GM12878 (cell line): Measurements from ENCODE around the gene IGLL5. TPM values are rescaled to one million over a fixed set of nuclear protein-coding genes. Genes with fewer than 3 reads are reported as not detected.

Experiments used
- BRCA1 ChIP-seq: IDR thresholded peaks from 2 replicates; pipeline ENCODE4 v1.6.1; 2011; ENCODE audit warnings: low read depth, low read length, improper control_type of control experiment
- CHD4 ChIP-seq: fragments of 200-600 bp; sonication (generic); IDR thresholded peaks from 2 replicates; pipeline ENCODE4 v1.6.1; 2016; ENCODE audit warnings: mild to moderate bottlenecking
- ETV6 ChIP-seq, 2 experiments: fragments of 450-650 bp in 1 of 2; IDR thresholded peaks in 1 of 2; conservative IDR thresholded peaks in 1 of 2; 2 replicates each; pipeline ENCODE4 v1.6.1; 2014; ENCODE audit warnings: antibody characterized with exemption in 1 of 2, borderline replicate concordance in 1 of 2, low read depth in 1 of 2, mild to moderate bottlenecking in 1 of 2, moderate library complexity in 1 of 2
- IKZF2 ChIP-seq, 2 experiments: fragments of 450-650 bp; IDR thresholded peaks; 2 replicates each; pipeline ENCODE4 v1.6.1; 2017; ENCODE audit warnings: mild to moderate bottlenecking in 2 of 2, moderate library complexity in 2 of 2
- SREBF1 ChIP-seq: IDR thresholded peaks from 2 replicates; pipeline ENCODE4 v1.6.1; 2012; ENCODE audit warnings: mild to moderate bottlenecking, low read length
- polyA plus RNA-seq, 11 experiments: library from polyadenylated mRNA; depleted of rRNA in 4 of 11; unstranded in 6 of 11; stranded (reverse) in 5 of 11; fragments of >200 nt; fragmentation: Nextera tagmentation in 4 of 11; fragmentation: Illumina TruSeq in 1 of 11; extraction: Ambion mirVana in 4 of 11; extraction: Trizol in 1 of 11; gene quantifications; 1 replicate in 1 of 11; 2 replicates in 10 of 11; pipeline versions ENCODE4 v1.2.1 to v1.2.3, GENCODE V29; 2011 to 2016; ENCODE audit warnings: inconsistent platforms in 2 of 11, missing spikeins in 2 of 11, low read depth in 1 of 11
- total RNA-seq, 4 experiments: library from RNA; depleted of rRNA in 3 of 4; stranded (reverse); fragments of >200 nt in 3 of 4; fragmentation: Illumina TruSeq in 1 of 4; extraction: Trizol in 1 of 4; gene quantifications; 2 replicates each; pipeline versions ENCODE4 v1.2.1 to v1.2.3, GENCODE V29; 2013 to 2021
- TF ChIP-seq, protein P1 (sequence below): IDR thresholded peaks from 2 replicates; pipeline ENCODE4 v1.6.1; 2012; ENCODE audit warnings: low read length, inconsistent platforms
- TF ChIP-seq, protein P2 (sequence below): fragments of 450-650 bp; formaldehyde crosslinking; IDR thresholded peaks from 2 replicates; pipeline ENCODE4 v1.4.0; 2022; ENCODE audit warnings: mild to moderate bottlenecking, moderate library complexity
- TF ChIP-seq, protein P3 (sequence below): fragments of 450-650 bp; IDR thresholded peaks from 2 replicates; pipeline ENCODE4 v1.6.1; 2016; ENCODE audit warnings: mild to moderate bottlenecking

Gene IGLL5
- total and polyA plus RNA-seq, 10 of the 15 experiments (the other 5 are each of a cell fraction or from before 2014, with no cell fraction given) = not detected

DNA sequence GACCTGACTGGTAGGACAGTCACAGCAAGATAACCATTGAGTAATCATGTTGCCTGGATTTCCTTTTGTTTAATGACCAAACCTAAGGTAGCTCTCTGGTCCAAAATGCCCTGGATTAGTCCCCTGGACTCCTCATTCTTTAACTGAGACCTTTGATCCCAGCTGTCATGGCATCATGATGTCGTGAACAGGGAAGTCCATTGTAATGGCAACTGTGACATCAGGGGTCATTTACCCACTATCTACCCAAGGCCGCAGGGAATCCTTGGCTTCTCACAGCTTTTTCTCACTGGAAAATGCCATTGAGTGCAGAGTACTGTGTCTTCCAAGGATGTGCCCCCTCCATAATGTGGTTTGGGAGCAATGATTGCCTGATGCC lies 29.1 kb upstream of the IGLL5 start (continued):
- no peak for TF ChIP-seq SREBF1
- no peak for TF ChIP-seq BRCA1
- no peak for TF ChIP-seq IKZF2 (IDR thresholded peaks at IDR 0.05)
- TF ChIP-seq, protein P1, sequence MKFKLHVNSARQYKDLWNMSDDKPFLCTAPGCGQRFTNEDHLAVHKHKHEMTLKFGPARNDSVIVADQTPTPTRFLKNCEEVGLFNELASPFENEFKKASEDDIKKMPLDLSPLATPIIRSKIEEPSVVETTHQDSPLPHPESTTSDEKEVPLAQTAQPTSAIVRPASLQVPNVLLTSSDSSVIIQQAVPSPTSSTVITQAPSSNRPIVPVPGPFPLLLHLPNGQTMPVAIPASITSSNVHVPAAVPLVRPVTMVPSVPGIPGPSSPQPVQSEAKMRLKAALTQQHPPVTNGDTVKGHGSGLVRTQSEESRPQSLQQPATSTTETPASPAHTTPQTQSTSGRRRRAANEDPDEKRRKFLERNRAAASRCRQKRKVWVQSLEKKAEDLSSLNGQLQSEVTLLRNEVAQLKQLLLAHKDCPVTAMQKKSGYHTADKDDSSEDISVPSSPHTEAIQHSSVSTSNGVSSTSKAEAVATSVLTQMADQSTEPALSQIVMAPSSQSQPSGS = no peak
- TF ChIP-seq, protein P2, sequence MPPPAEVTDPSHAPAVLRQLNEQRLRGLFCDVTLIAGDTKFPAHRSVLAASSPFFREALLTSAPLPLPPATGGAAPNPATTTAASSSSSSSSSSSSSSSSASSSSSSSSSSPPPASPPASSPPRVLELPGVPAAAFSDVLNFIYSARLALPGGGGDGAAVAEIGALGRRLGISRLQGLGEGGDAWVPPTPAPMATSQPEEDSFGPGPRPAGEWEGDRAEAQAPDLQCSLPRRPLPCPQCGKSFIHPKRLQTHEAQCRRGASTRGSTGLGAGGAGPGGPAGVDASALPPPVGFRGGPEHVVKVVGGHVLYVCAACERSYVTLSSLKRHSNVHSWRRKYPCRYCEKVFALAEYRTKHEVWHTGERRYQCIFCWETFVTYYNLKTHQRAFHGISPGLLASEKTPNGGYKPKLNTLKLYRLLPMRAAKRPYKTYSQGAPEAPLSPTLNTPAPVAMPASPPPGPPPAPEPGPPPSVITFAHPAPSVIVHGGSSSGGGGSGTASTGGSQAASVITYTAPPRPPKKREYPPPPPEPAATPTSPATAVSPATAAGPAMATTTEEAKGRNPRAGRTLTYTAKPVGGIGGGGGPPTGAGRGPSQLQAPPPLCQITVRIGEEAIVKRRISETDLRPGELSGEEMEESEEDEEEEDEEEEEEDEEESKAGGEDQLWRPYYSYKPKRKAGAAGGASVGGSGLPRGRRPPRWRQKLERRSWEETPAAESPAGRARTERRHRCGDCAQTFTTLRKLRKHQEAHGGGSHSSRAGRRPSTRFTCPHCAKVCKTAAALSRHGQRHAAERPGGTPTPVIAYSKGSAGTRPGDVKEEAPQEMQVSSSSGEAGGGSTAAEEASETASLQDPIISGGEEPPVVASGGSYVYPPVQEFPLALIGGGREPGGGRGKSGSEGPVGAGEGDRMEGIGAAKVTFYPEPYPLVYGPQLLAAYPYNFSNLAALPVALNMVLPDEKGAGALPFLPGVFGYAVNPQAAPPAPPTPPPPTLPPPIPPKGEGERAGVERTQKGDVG = no peak
- TF ChIP-seq, protein P3, sequence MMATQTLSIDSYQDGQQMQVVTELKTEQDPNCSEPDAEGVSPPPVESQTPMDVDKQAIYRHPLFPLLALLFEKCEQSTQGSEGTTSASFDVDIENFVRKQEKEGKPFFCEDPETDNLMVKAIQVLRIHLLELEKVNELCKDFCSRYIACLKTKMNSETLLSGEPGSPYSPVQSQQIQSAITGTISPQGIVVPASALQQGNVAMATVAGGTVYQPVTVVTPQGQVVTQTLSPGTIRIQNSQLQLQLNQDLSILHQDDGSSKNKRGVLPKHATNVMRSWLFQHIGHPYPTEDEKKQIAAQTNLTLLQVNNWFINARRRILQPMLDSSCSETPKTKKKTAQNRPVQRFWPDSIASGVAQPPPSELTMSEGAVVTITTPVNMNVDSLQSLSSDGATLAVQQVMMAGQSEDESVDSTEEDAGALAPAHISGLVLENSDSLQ = no peak
- no peak for TF ChIP-seq CHD4
- TF ChIP-seq ETV6 (conservative IDR thresholded peaks at IDR 0.05 in 1 of 2, IDR thresholded peaks at IDR 0.05 in 1 of 2; ENCODE audit: borderline replicate concordance in 1 of 2, low read depth in 1 of 2) = no peak
